ENCODE results near the gene MUC4. TPM values are rescaled to one million over a fixed set of nuclear protein-coding genes. Genes with fewer than 3 reads are reported as not detected.

MUC4 gene
- total and polyA plus RNA-seq, 8 donors, result 0.04 to 0.59 (median 0.14) TPM

DNA sequence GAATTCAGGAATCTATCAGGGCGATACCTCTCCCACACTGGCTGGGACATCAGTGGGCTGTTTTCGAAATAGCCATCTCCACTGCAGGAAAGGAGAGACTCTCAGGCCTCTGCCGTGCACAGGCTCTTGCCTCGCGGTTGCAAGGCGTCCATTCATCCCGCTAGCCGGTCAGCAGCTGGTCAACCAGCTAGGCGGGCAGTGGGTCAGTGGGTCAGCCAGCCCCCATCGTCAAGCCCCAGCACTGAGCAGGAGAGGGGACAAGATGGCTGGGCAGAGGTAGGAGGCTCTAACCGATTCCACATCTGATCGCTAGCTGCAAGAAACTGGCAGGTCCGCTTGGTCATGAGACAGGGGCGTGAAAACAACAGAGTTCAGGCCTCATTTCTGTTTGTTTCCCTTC, 45.1 kb downstream of the MUC4 start:
- no peaks in the 10 kb centered on the region for H3K27me3 ChIP-seq
- H3K4me1 ChIP-seq, result no peaks in the 10 kb centered on the region
- H3K9me3 ChIP-seq, result no peaks in the 10 kb centered on the region
- 92 to 95% methylated on average over 14 of the region's 14 CpGs for WGBS, 2 donors
- no peak for DNase-seq
- TF ChIP-seq, protein P1, sequence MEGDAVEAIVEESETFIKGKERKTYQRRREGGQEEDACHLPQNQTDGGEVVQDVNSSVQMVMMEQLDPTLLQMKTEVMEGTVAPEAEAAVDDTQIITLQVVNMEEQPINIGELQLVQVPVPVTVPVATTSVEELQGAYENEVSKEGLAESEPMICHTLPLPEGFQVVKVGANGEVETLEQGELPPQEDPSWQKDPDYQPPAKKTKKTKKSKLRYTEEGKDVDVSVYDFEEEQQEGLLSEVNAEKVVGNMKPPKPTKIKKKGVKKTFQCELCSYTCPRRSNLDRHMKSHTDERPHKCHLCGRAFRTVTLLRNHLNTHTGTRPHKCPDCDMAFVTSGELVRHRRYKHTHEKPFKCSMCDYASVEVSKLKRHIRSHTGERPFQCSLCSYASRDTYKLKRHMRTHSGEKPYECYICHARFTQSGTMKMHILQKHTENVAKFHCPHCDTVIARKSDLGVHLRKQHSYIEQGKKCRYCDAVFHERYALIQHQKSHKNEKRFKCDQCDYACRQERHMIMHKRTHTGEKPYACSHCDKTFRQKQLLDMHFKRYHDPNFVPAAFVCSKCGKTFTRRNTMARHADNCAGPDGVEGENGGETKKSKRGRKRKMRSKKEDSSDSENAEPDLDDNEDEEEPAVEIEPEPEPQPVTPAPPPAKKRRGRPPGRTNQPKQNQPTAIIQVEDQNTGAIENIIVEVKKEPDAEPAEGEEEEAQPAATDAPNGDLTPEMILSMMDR (IDR thresholded peaks at IDR 0.05), result no peak
- no peak for FAIRE-seq
- intact Hi-C loops (cut with DNase I), result no loop called here
- no peaks in the 10 kb centered on the region for H3K36me3 ChIP-seq
- ATAC-seq, result no peak
- H3K27ac ChIP-seq, result no peak overlapping the region
- no peak overlapping the region for H3K4me3 ChIP-seq

- TF ChIP-seq, protein P1 (IDR thresholded peaks at IDR 0.05), result no peak
- H3K36me3 ChIP-seq, result no peaks in the 10 kb centered on the region
- intact Hi-C loops (cut with DNase I), result no loop called here
- FAIRE-seq, result no peak
- H3K27me3 ChIP-seq, result no peaks in the 10 kb centered on the region
- no peaks in the 10 kb centered on the region for H3K4me1 ChIP-seq
- H3K27ac ChIP-seq, result no peak overlapping the region
- DNase-seq, result no peak
- H3K4me3 ChIP-seq, result no peak overlapping the region
- ATAC-seq, result no peak
- H3K9me3 ChIP-seq, result no peaks in the 10 kb centered on the region
- WGBS, 2 donors, result 74 to 81% methylated on average over 28 of the region's 28 CpGs
Measured at GRCh38 chr3:195764961-195765706, 46.6 kb downstream of the MUC4 start.

- DNase-seq (no peak), FAIRE-seq (no peak), ATAC-seq (no peak)
- no peaks in the 10 kb centered on the region for H3K4me1 ChIP-seq
- intact Hi-C loops (cut with DNase I), result no loop called here
- H3K4me3 ChIP-seq, result no peak overlapping the region
- TF ChIP-seq, protein P1 (IDR thresholded peaks at IDR 0.05), result no peak
- 70 to 76% methylated on average over 25 to 26 of the region's 26 CpGs for WGBS, 2 donors
- H3K9me3 ChIP-seq, result no peaks in the 10 kb centered on the region
- no peaks in the 10 kb centered on the region for H3K27me3 ChIP-seq
- H3K27ac ChIP-seq, result no peak overlapping the region
- no peaks in the 10 kb centered on the region for H3K36me3 ChIP-seq
Measured at GRCh38 chr3:195763843-195764825, 47.6 kb downstream of the MUC4 start.

DNA sequence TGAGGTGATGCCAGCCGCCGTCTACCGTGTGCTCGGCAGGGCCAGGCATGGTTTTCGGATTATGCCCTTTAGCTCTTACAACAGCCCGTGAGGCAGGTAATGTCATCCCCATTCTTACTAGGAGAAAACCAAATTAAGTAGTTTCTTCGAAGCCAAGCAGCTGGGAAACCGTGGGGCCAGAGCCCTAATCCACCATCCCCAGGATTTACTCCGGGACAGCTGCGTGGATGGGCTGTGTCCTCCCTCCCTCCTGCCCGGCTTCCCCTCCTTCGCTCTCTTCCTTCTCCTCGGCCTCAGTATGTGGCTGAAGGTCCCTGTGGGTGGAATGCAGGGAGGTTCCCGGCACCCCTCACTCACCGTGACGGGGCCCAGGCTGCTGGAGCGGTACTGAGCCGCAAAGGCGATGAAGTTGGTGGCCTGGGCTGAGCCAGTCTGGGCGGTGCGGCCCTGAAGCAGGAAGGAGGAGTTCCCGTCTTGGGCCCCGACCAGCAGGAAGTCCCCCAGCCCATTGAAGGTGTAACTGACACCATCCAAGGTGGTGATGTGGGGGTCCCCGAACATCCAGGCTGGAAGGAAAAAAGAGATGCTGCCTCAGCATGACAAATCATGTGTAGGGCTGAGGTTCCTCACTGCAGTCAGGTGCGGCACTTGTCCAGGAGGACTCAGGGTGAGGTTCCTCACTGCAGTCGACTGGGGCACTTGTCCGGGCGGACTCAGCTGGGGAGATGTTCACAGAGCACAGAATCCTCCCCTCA, 48.5 kb downstream of the MUC4 start:
- peaks cover 0 to under 1% (median 0%) of the 10 kb centered on the region in 4 donors for H3K27me3 ChIP-seq
- TF ChIP-seq, protein P1 (IDR thresholded peaks at IDR 0.05), result no peak
- no peak overlapping the region for H3K27ac ChIP-seq
- H3K36me3 ChIP-seq, result no peaks in the 10 kb centered on the region
- H3K4me1 ChIP-seq, result no peaks in the 10 kb centered on the region
- H3K9me3 ChIP-seq, result no peaks in the 10 kb centered on the region
- no peak overlapping the region for H3K4me3 ChIP-seq
- intact Hi-C loops (cut with DNase I), result no loop called here
- FAIRE-seq (no peak), DNase-seq (no peak), ATAC-seq (no peak)
- WGBS, 2 donors, result 78 to 84% methylated on average over 28 of the region's 28 CpGs
